Fibroblast of the aortic adventitia (primary cell): Measurements from ENCODE around the gene LPIN1. TPM values are rescaled to one million over a fixed set of nuclear protein-coding genes. Genes with fewer than 3 reads are reported as not detected.

ENCODE experiments used
- DNase-seq: peaks from one replicate; pipeline ENCODE4 v3.0.0-alpha.2; 2010; ENCODE audit warnings: low read depth
- H3K4me3 ChIP-seq: 2 replicates; pipeline ENCODE4 v1.5.1; 2011; ENCODE audit warnings: low read depth, mild to moderate bottlenecking, control low read depth, low read length, moderate library complexity
- total RNA-seq: library from RNA; depleted of rRNA; stranded (reverse); fragments of >200 nt; gene quantifications from 2 replicates; pipeline ENCODE4 v1.2.3, GENCODE V29; 2012; ENCODE audit warnings: low replicate concordance
- TF ChIP-seq, protein P1 (sequence below): IDR thresholded peaks from 2 replicates; pipeline ENCODE4 v1.5.1; 2011; ENCODE audit warnings: mild to moderate bottlenecking, low read length, control low read depth, inconsistent platforms; ENCODE audit not compliant: insufficient read depth

Gene LPIN1
- total RNA-seq, 1 donor = 50.4 TPM

GRCh38 chr2:11762799-11763461, 16.5 kb downstream of the LPIN1 start:
- TF ChIP-seq, protein P1, sequence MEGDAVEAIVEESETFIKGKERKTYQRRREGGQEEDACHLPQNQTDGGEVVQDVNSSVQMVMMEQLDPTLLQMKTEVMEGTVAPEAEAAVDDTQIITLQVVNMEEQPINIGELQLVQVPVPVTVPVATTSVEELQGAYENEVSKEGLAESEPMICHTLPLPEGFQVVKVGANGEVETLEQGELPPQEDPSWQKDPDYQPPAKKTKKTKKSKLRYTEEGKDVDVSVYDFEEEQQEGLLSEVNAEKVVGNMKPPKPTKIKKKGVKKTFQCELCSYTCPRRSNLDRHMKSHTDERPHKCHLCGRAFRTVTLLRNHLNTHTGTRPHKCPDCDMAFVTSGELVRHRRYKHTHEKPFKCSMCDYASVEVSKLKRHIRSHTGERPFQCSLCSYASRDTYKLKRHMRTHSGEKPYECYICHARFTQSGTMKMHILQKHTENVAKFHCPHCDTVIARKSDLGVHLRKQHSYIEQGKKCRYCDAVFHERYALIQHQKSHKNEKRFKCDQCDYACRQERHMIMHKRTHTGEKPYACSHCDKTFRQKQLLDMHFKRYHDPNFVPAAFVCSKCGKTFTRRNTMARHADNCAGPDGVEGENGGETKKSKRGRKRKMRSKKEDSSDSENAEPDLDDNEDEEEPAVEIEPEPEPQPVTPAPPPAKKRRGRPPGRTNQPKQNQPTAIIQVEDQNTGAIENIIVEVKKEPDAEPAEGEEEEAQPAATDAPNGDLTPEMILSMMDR = no peak
- no peak for DNase-seq
- H3K4me3 ChIP-seq = no peak overlapping the region

DNA sequence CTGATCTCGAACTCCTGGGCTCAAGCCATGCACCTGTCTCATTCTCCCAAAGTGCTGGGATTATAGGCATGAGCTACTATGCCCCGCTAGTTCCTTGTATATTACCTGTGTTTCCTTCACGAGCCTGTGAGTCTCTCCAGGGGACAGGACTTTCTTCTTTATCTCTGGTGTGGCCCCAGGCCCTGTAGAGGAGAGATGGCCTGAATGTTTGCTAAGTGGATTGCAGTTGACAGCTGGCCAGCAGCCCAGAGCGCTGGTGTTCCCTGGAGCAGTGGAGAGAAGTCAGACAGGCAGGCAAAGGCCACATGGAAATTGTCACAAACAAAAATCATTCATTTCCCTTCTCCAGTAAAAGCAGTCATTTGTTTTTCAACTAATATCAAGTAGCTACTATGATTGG, 17.9 kb downstream of the LPIN1 start:
- no peak overlapping the region for H3K4me3 ChIP-seq
- no peak for DNase-seq
- TF ChIP-seq, protein P1 = no peak

- TF ChIP-seq, protein P1 = no peak
- no peak overlapping the region for H3K4me3 ChIP-seq
Observed at GRCh38 chr2:11764920-11765319, 18.5 kb downstream of the LPIN1 start.

GRCh38 chr2:11765501-11765900, 19.1 kb downstream of the LPIN1 start:
- no peak for DNase-seq
- H3K4me3 ChIP-seq = no peak overlapping the region
- TF ChIP-seq, protein P1 = no peak

More at GRCh38 chr2:11764920-11765319, 18.5 kb downstream of the LPIN1 start:
- no peak for DNase-seq

DNA sequence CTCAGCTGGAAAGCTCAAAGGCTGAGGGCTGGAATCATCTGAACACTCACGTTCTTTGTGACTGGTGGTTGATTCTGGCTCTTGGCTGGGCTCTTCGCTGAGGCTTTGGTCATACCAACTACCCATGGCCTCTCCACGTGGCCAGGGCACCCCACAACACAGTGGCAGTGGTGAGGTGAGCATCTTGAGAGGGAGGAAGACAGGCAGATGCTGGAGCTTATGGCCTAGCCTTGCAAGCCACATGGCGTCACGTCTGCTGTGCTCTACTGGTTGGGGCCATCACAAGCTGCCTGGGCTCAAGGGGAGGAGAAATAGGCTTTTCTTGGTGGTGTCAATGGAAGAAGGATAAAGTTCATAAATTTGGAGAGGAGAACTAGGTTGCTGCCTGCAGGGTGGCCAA, 19.6 kb downstream of the LPIN1 start:
- TF ChIP-seq, protein P1 = no peak
- no peak for DNase-seq
- H3K4me3 ChIP-seq = no peak overlapping the region

DNA sequence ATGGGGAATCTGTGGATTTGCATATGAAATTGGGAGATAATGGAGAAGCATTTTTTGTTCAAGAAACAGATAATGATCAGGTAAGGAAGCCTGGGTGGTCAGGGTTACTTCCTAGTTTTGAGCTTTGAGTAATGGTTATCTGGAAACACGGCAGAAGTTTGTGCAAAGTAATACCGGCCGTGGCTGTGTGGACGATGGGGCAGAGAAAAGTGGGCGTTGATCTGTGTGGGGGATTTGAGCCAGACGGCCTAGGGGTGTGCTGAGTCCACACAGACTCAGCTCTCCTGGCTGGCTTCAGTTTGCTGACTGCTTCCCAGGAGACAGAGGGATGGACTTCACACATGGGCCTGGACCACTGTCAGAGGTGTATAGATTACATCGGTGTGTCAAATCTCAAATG, 21.3 kb downstream of the LPIN1 start:
- H3K4me3 ChIP-seq = no peak overlapping the region
- DNase-seq = no peak
- TF ChIP-seq, protein P1 = no peak

- no peak overlapping the region for H3K4me3 ChIP-seq
- TF ChIP-seq, protein P1 = no peak
- DNase-seq = peak; percentile 46
Observed at GRCh38 chr2:11768946-11769345, 22.5 kb downstream of the LPIN1 start.
